Activated CD8-positive, alpha-beta memory T cell treated with anti-CD3 and anti-CD28 coated beads, Interleukin-2, amount 50 U/mL, for 4 hours (primary cell): ENCODE results near the gene AP2A1.
"Not testable (repeated sequence)": the region's sequence is repeated elsewhere in the genome, so short reads cannot be mapped to it uniquely, and the experiment has no call there.

Source experiments
- DNase-seq: peaks from one replicate; pipeline ENCODE4 v3.0.0-alpha.2; 2020

AP2A1 gene

GRCh38 chr19:49814010-49814409 is 47.2 kb downstream of the AP2A1 start:
- no peak for DNase-seq

DNA sequence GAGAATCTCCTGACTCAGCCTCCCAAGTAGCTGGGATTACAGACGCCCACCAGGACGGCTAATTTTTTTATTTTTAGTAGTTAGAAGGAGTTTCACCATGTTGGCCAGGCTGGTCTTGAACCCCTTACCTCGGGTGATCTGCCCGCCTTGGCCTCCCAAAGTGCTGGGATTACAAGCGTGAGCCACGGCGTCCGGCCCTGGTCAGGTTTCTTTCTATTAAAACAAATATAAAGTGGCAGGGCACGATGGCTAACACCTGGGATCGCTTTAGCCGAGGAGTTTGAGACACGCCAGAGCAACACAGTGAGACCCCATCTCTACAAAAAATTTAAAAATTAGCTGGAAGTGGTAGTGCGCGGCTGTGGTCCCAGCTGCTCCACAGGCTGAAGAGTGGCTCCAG is 49.8 kb downstream of the AP2A1 start:
- DNase-seq = no peak

DNA sequence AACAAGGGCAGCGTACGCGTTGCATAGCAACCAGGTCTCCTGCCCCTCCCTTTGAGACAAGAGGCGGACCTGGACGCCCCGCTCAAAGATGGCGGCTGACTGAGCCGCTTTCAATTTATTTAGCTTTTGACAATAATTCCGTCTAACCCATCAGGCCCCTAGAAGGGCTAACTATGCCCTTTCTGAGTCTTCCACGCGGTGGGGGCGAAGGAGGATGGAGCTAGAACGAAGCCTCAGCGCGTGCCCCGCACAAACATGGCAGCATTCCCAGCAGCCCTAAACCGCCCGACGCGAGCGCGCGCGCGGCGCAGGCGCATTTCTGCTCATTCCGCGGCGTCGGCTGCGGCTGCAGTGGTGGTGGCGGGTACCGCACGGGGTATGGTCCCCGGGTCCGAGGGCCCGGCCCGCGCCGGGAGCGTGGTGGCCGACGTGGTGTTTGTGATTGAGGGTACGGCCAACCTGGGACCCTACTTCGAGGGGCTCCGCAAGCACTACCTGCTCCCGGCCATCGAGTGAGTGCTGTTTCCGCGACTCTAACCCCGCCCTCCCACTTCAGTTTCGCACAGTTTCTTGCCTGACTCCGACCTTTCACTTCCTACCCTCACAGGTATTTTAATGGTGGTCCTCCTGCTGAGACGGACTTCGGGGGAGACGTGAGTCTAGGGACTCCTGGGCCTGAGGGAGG is 51.3 kb downstream of the AP2A1 start, which contains the start of gene MED25:
Gene MED25, plus strand, starts transcription at position 326 of the 685 bp plus-strand sequence. Its CDS starts 53 bp downstream, at position 379.
- DNase-seq = peak; percentile 88

DNA sequence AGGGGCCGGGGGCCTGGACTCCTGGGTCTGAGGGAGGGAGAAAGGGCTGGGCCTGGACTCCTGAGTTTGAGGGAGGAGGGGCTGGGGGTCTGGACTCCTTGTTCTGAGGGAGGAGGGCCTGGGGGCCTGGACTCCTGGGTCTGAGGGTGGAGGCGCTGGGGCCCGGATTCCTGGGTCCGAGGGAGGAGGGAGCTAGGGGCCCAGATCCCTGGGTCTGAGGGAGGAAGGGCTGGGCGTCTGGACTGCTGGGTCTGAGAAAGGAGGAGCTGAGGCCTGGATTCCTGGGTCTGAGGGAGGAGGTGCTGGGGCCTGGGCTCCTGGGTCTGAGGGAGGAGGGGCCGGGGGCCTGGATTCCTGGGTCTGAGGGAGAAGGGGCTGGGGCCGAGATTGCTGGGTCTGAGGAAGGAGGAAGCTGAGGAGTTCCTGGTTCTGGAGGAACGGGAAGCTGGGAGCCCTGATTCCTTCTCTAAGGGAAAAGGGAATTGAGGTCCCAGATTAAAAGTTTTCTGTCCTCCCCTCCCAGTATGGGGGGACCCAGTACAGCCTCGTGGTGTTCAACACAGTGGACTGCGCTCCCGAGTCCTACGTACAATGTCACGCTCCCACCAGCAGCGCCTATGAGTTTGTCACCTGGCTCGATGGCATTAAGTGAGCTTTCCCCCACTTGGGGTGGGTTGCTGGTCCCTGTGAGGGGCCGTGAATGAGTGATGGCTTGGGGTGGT is 52.0 kb downstream of the AP2A1 start:
- no peak for DNase-seq

- not testable (repeated sequence) for DNase-seq
Measured at GRCh38 chr19:49819452-49820115, 52.8 kb downstream of the AP2A1 start.

DNA sequence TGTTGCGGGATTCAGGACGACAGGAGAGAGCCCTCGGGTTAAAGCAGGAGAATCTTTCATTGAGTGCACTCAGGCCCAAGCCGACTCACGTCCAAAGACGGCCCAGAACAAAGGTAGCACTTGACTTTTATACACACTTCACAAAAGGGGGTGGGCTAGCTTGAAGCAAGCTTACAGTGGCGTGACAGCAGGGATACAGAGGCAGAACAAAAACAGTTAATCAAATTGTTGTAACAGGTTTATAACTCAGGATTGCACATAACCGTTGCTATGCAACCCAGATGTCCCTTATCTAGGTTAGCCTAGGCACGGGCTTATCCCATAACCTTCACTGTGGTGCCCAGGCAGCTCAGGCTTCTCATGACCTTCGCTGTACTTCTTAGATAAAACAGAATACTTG is 53.3 kb downstream of the AP2A1 start:
- DNase-seq = no peak

- no peak for DNase-seq
Measured at GRCh38 chr19:49823472-49823871, 56.7 kb downstream of the AP2A1 start.

GRCh38 chr19:49824662-49825061 is 57.9 kb downstream of the AP2A1 start:
- no peak for DNase-seq

GRCh38 chr19:49827034-49827433 is 60.2 kb downstream of the AP2A1 start:
- DNase-seq = no peak

- no peak for DNase-seq
Measured at GRCh38 chr19:49829200-49829599, 62.4 kb downstream of the AP2A1 start.

GRCh38 chr19:49829721-49830120 is 62.9 kb downstream of the AP2A1 start:
- DNase-seq = no peak

DNA sequence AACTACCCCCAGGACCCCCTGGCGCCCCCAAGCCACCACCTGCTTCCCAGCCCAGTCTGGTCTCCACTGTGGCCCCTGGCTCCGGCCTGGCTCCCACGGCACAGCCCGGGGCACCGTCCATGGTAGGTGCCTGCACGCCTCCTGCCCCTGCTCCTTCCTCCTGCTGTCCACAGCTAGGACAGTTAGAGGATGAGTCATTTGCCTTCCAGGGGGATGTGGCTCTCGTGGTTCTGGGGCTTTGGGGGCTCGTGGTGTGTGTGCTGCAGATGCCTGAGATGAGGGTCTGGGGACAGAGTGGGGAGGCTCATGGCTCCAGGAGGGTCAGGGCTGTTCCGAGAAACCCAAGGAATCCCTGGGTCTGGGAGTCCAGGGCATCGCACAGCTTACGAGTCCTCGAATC is 64.0 kb downstream of the AP2A1 start:
- no peak for DNase-seq

GRCh38 chr19:49831592-49831991 is 64.8 kb downstream of the AP2A1 start:
- no peak for DNase-seq

DNA sequence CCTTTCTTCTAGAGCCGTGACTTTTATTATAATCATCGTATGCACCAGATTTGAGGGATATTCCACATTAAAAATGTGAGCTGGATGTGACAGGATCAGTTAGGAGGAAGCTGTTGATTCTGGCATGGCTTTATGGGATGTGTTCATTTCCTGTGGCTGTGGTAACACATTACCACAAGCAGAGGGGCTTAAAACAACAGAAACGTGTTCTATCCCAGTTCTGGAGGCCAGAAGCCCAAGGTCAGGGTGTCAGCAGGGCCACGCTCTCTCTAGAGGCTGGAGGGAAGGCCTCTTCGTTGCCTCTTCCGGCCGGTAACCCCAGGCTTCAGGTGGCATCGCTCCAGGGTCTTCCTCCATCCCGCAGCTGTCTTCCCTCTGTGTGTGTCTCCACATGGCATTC is 65.8 kb downstream of the AP2A1 start:
- DNase-seq = no peak

DNA sequence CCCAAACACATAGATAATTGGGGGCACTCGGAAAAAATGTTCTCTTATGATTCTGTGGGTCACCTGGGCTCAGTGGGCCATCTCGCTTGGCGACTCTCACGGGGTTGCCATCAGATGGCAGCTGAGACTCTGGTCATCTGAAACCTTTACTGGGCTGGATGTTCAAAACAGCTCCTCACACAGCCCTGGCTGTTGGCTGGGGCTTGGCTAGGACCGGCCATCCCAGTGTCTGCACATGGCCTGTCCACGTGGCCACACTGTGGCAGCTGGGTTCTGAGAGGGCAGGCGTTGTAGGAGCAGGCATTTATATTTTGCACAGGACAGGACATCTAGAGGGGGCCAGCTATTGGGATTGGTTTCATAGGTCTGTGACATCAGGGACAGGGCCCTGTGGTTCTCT is 66.8 kb downstream of the AP2A1 start:
- no peak for DNase-seq

GRCh38 chr19:49835562-49835961 is 68.8 kb downstream of the AP2A1 start:
- no peak for DNase-seq

GRCh38 chr19:49836176-49837008 is 69.6 kb downstream of the AP2A1 start:
- DNase-seq = no peak

- no peak for DNase-seq
Measured at GRCh38 chr19:49837009-49837310, 70.2 kb downstream of the AP2A1 start.

GRCh38 chr19:49837425-49837824 is 70.6 kb downstream of the AP2A1 start:
- DNase-seq = no peak

- no peak for DNase-seq
Measured at GRCh38 chr19:49838885-49839588, 72.2 kb downstream of the AP2A1 start.

DNA sequence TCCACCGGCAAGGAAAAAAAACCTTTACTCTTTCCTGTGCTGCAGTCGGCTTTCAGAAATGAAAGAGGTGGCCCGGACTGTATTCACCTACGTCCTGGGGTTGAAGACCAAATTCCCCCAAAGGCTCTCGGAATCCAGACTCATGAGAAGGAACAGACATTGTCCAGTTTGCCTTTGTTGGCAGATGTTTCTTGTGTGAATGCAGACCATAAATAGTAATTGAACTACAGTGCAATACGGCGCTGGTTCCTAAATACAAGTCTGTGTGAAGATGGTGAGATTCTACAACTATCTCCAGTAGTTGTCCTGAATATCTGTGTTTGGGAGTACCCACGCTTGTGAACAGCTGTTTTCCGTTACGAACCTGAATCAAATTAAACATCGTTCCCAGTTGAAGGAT is 72.9 kb downstream of the AP2A1 start:
- DNase-seq = no peak

GRCh38 chr19:49840321-49840720 is 73.5 kb downstream of the AP2A1 start:
- no peak for DNase-seq
